ENCODE data around the gene SRPX2.

DNA sequence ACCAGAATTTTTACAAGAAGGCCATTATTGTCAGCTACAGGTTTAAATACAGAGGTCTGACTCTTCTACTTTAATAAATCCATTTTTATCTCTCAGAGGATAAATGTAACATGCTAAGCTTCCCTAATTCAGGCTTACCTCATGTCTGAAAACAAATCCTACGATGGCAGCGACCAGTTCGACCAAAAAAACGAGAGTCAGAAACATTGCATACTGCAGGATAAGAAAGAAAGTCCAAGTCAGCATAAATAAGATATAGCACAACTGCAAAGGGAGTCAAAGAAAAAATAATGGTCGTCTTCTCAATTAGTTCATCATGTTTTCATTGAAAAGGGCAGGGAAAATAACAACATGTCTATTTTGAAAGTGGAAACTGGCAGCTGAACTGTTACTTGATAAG lies 9.0 kb upstream of the SRPX2 start:
- TF ChIP-seq ATF3 (CRISPR knock-in tag; IDR thresholded peaks at IDR 0.05) (no peak), POLR2A (IDR thresholded peaks at IDR 0.05; ENCODE audit: insufficient read depth in 1 of 2, low read depth in 2 of 2, low read length in 2 of 2) (no peak), REPIN1 (CRISPR knock-in tag; IDR thresholded peaks at IDR 0.05; ENCODE audit: borderline replicate concordance, low read depth) (no peak), RFX5 (IDR thresholded peaks at IDR 0.05; ENCODE audit: low read depth, low read length) (no peak)
- TF ChIP-seq, protein P1, sequence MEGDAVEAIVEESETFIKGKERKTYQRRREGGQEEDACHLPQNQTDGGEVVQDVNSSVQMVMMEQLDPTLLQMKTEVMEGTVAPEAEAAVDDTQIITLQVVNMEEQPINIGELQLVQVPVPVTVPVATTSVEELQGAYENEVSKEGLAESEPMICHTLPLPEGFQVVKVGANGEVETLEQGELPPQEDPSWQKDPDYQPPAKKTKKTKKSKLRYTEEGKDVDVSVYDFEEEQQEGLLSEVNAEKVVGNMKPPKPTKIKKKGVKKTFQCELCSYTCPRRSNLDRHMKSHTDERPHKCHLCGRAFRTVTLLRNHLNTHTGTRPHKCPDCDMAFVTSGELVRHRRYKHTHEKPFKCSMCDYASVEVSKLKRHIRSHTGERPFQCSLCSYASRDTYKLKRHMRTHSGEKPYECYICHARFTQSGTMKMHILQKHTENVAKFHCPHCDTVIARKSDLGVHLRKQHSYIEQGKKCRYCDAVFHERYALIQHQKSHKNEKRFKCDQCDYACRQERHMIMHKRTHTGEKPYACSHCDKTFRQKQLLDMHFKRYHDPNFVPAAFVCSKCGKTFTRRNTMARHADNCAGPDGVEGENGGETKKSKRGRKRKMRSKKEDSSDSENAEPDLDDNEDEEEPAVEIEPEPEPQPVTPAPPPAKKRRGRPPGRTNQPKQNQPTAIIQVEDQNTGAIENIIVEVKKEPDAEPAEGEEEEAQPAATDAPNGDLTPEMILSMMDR (CRISPR knock-in tag; IDR thresholded peaks at IDR 0.05) = no peak
